DMS 273 treated with DMSO at 0.1 percent for 48 hours (cell line): Measurements from ENCODE around the gene GRHPR.
"Not testable (repeated sequence)": the region's sequence is repeated elsewhere in the genome, so short reads cannot be mapped to it uniquely, and the experiment has no call there.

Source experiments
- DNase-seq: peaks from one replicate; lab custom pipeline; 2025; lab: John Stamatoyannopoulos, UW

GRHPR gene

DNA sequence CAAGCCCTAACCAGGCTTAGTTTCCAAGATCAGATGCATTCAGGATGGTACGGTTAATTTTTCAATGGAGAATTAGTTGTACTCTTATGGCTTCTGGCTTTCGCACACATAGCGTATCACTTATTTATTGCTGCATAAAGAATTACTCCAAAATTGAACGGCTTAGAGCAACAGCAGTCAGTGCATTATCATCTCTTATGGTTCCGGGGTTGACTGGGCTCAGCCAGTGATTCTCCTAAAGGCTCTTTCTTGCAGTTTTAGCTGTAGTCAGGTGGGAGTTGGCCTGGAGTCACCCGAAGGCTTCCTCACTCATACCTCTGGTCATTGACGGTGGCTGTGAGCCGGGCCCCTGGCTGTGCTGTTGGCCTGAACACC lies 595 bp upstream of the GRHPR start:
- no peak for DNase-seq

DNA sequence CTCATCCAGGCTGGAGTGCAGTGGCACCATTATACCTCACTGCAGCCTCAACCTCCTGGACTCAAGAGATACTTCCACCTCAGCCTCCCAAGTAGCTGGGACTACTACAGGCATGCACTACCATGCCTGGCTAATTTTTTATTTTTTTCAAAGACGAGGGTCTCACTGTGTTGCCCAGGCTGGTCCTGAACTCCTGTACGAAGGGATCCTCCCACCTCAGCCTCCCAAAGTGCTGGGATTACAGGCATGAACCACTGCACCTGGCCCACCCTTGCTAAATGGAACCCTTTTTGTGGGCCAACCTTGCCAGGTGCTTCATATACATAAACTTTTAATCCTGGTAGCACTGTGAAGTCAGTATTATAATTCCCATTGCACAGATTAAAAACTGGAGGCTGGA lies 1.0 kb downstream of the GRHPR start:
- DNase-seq = no peak

DNA sequence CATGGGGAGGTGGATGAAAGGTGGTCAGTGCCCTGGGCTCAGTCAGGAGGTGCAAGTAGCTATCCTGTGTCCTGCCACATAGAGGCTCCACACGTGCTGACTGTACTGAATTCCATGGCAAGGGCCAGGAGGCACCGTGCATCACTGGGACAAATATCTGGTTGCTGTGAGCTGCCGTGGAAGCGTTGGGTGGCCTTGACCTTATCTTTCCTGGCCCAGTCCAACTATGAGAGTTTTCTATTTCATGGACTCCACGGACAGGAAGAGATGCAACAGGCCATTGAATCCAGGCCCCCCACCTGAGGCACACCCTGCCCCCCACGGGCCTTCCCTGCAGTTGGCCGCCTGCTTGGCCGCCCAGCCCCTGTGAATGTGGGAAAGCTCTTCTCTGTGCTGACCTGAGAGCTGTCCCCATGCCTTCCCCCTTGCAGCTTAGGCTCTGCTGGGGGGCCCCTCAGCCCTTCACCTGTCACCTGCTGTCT lies 1.7 kb downstream of the GRHPR start:
- DNase-seq = no peak

DNA sequence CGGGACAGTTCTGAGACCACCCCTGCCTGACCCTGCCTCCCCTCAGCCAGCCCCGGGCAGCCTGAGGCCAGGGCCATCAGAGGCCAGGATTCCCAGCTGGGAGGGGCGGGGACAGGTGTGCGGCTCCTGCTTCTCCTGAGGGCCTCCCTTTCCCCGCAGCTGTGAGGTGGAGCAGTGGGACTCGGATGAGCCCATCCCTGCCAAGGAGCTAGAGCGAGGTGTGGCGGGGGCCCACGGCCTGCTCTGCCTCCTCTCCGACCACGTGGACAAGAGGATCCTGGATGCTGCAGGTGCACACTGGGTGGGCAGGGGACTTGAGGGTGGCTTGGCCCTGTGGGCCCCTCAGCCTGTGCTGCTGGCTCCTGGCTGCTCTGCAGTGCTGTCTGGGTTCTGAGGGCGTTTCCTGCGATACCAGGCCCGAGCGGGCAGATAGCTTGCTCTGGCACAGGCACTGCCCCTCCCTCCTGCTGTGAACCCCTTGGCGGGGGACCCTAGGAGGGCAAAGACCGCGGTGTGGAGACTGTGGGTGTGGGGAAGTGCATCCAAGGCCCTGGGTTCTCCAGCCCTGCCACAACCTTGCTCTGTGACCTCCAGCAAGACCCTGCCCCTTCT lies 2.3 kb downstream of the GRHPR start:
- no peak for DNase-seq

DNA sequence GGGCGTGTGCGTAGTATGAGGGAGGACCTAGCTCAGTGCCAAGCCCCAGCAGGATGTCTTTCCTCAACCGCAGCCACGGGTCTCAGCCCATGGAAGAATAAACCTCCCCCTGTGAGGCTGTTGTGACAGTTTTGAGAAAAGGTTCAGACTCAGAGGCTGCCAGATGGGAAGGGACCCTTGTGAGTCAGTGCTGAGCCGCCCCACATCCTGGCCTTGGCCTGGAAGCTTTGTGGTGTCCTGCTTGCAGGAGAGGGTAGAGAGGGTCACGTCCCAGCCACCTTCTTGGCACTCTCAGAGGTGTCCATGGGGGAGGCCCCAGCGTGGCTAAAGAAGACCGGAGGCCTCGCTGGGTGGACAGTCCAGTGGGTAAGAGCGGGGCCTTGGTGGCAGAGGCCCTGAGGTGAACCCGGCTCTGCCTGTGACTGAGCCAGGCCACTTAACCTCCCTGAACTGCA lies 2.8 kb downstream of the GRHPR start:
- DNase-seq = no peak

DNA sequence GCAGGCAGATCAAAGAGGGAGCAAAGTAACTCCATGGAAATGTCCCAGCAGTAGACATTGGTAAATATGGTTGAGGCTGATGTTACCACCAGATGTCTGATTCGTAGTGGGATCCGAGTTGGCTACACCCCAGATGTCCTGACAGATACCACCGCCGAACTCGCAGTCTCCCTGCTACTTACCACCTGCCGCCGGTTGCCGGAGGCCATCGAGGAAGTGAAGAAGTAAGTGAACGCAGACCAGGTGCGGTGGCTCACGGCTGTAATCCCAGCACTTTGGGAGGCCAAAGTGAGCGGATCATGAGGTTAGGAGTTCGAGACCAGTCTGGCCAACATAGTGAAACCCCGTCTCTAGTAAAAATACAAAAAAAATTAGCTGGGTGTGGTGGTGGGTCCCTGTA lies 3.9 kb downstream of the GRHPR start:
- not testable (repeated sequence) for DNase-seq

DNA sequence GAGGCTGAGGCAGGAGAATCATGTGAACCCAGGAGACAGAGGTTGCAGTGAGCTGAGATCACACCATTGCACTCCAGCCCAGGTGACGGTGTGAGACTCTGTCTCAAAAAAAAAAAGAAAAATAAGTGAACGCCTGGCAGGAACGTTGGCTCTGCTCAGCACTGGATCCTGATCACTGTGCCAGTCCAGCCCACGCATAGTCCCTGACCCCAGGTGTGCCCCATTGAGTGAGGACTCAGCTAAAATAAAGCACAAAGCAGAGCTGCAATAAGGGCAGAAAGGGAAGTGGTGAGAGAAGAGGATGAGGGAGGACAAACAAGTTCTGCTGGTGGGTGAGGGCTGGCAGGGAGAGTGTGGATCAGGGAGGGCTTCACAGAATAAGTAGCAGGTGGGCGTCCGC lies 4.3 kb downstream of the GRHPR start:
- DNase-seq = no peak

DNA sequence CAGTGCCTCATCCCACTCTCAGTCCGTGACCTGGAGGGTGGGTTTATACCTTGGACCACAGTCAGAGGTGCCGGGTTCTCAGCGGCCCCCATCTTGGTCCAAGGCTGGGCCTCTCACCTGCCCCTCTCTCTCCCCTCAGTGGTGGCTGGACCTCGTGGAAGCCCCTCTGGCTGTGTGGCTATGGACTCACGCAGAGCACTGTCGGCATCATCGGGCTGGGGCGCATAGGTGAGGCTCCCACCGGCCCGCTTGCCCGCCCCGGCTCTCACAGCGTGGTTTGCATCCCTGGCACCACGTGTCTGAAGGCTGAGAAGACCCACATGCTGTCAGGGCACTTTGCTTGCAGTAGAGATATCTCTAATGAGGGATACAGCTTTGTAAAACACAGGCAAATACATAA lies 5.8 kb downstream of the GRHPR start:
- no peak for DNase-seq

DNA sequence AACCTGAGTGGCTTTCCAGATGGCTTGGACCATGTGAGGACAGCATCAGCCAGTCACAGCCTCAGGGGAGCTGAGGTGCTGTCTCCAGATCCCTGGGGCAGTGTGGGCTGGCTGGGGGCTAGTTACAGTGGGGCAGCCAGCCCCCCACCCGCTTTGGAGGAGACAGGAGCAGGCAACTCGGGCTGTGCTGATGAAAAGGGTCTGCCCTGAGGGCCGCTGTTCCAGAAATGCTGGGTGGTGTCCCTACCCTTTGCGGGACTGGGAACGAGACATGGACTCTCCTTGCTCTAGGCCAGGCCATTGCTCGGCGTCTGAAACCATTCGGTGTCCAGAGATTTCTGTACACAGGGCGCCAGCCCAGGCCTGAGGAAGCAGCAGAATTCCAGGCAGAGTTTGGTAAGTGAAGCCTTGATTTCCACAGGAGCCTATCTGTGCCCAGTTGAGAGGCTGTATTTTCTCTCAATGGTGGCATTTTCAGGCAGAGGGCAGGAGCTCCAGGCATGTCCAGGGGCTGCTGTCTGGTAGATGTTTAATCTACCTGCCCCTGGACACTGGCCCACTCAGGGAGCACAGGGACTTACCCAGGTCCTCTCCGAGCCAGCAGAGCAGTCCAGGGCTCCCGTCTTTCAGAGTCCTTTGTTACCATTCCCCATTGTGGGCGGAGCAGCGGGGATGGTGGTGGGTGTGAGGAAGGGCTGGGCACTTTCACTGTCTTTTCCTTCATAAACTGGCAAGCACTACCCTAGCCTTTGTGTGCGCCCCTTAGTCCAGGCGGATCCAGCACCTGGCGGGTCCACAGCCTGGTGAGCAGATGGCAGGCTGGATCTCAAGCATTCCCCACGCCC lies 7.2 kb downstream of the GRHPR start:
- no peak for DNase-seq

DNA sequence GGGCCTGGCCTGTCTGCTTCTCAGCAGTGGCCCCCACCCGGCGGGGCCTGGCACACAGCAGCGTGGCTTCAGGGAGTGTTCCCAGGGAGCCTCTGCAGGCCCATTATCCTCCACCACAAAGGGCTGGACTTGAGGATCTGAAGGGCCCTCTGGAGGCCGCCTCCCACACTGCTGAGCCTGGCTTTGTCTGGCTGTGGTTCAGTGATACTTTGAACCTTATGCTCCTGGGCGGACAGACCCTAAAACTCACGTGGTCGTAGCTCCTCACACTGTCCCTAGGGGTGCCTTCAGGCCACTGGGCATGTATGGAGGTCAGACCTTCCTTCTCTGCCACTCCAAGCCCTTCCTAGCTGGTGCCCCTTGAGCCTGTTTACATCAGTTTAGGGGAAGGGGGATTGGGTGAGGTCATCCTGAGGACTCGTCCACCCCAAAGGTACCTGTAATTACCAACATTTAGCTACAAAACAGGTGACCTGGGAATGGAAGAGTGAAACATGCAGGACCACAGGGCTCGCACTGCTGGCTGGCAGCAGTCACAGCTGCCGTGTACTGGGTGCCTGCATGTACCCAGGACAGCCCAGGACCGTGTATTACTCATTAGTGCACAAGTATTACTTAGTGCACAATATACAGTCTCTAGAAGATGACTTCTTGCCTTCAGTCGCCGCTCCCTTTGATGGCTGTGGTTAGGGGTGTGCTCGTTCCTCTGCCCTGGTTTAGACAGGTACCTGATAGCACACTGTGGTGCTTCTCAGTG lies 8.5 kb downstream of the GRHPR start:
- no peak for DNase-seq

DNA sequence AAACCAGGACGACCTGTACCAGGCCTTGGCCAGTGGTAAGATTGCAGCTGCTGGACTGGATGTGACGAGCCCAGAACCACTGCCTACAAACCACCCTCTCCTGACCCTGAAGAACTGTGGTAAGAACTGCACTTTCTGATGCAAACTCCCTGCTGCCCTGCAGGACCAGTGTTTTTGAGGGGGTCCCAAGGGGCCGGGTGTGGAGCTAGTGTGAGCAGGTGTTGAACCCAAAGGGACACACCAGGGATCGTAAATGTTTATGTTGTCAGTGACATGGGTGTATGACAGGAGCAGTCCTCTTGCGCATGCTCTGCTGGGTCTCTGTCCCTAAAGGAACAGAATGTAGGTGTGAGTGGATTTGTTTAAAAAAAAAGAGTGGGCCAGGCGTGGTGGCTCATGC lies 9.5 kb downstream of the GRHPR start:
- DNase-seq = no peak

DNA sequence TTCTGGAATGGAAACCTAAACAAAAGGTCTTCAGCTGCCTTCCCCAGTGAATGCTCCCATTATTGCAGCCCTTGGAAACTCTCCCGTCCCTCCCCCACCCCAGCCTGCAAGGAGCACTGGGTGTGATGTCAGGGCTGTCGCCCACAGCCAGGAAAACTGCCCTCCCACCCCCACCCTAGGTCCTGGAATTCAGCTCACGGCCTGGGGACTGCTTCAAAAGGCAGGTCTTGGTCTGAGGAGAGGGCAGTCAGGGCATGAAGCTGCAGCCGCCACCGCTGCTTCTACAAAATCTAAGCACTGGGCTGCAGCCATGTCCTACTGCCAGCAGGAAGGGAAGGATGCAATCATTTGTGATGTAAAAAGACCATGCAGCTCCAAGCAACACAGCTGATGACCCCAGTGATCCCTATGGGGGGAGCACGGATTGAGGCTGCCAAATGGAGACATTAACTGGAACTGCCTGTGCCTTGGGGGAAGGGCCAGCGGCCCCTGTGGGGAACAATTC lies 11.4 kb downstream of the GRHPR start:
- no peak for DNase-seq

DNA sequence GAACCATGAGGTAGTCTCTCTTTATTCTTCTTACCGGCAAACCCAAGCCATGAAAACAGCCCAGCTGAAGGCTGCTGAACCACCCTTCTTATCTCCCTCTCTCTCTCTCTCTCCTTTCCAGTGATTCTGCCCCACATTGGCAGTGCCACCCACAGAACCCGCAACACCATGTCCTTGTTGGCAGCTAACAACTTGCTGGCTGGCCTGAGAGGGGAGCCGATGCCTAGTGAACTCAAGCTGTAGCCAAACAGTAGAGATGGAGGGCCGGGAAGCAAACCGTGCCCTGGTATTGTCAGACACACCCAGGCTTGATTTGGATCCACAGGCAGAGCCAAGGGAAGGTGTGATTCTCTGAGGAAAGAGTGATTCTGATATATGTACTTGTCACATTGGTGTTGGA lies 14.0 kb downstream of the GRHPR start:
- no peak for DNase-seq

DNA sequence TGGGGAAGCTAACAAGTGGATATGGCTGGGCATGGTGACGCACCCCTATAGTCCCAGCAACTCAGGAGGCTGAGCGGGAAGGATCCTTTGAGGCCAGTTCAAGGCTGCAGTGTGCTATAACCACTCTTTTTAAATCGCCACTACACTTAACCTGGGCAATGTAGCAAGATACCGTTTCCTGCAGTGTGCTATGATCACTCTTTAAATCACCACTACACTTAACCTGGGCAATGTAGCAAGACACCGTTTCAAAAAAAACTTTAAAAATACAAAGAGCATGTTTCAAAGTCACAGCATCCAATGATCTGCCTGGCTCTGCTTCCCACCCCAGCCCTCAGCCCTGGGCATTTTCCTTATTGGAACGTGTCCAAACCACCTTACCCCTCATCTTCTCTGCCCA lies 14.5 kb downstream of the GRHPR start:
- no peak for DNase-seq

DNA sequence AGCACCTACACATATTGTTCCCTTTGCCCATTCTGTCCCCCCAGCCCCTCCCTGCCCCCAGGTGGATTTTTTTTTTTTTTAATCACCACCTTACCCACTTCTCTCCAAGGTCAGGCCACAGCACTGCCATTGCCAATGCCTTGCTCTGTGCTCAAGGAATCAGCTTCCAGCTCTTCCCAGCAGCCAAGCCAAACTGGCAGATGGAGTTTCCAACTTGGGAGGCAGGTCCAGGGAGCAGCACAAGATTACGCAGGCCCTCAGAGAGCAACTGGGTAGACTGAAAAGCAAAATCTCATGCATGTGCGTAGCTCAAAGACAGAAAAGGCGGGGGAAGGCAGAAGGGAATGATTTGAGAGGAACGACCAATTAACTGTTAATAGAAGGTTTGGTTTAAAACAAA lies 15.1 kb downstream of the GRHPR start:
- DNase-seq = no peak

DNA sequence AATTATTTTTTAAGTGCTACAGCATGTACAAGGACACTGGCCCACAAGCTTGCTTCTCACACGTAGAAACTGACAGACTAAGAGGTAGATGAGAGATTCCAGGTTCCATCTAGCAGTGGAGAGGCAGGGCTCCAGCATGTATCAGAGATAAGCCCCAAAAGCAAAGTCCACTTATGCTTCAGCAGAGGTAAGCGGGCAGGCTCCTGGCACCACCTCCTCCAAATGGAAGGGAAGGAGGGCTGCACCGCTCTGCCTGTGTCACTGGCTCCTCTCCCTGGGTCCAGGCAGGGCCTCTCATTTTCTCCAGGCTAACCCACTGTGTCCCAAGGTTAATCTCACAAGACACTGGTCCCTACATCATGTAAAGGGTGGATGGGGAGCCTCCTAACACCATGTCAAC lies 15.9 kb downstream of the GRHPR start:
- DNase-seq = no peak

DNA sequence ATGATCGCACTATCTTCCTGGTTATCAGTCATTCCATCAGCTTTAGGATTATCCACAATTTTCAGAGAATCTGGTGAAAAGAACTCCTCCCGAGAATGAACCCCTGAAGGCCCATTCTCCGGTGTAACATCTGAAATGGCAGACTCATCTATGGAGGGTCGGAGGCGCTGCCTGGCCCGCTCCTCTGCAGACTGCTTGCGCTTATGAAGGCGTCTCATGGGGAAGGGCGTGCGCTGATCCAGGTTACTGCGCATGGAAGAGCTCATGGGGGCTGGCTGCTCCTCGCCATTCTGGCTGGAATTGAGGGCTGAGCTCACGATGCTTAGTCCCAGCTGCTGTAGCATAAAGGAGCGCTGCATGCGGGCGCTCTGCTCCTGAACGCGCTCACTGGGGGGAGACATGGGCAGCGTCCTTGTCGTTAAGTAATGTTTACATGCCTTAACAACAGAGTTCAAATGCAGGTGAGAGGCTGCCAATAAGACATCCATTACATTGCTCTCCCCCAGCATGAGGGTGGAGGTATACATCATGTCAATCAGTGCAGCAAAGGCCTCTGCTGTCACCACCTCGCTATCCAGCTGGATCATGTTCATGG lies 19.4 kb downstream of the GRHPR start:
- DNase-seq = no peak

DNA sequence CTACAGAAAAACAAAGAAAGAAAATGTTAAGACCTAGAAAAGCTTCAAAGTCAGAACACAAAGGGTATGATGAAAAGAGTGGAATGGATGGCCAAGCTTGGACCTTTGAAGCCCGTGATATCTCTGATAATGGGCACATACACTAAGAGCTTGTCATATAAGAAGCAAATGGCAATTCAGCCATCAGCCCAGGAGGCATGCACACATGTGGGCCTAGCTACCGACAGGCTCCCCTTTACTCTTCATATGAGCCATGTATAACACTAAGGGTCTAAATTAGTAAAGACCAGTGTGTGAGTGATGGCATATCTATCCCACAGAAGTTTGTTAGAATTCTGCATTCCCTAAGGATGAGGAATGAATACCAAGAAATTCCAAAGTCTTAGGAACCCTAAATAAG lies 20.1 kb downstream of the GRHPR start:
- DNase-seq = no peak

DNA sequence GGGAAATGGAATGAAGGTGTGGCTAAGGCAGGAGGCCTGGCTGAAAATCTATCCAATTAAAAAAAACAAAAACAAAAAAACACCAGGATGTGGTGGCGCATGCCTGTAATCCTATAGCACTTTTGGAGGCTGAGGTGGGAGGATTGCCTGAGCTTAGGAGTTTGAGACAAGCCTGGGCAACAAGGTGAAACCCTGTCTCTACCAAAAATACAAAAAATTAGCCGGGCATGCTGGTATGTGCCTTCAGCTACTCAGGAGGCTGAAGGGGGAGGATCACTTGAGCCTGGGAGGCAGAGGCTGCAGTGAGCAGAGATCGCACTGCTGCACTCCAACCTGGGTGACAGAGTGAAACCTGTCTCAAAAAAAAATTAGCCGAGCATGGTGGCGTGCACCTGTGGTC lies 21.1 kb downstream of the GRHPR start:
- DNase-seq = no peak

DNA sequence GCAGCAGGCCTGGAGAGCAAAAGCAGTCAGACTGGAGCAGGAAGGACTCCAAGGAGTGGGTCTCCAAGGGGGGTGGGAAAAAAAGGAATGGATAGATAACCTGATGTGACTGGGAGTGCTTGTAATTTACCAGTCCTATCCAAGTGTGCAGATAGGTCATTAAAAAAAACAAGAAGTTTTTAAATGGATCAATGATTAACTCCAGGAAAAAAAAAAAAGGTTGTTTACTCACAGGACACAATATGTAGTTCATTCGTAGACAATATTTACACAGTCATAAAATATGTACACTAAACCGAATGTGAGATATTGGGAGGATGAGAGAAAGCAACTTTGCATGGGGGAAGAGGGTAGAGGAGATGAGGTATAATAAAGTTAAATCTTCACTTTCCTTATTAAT lies 22.4 kb downstream of the GRHPR start:
- no peak for DNase-seq

DNA sequence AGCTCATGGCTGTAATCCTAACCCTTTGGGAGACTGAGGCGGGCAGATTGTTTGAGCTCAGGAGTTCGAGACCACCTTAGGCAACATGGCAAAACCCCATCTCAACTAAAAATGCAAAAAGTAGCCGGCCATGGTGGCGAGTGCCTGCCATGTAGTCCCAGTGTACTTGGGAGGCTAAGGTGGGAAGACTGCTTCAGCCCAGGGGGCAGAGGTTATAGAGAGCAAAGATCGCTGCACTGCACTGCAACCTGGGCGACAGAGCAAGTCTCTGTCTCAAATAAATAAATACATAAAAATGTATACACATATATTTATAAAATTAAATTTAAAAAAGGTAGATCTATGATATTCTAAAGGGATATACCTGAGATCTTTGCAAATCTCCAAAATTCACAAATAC lies 23.3 kb downstream of the GRHPR start:
- no peak for DNase-seq

DNA sequence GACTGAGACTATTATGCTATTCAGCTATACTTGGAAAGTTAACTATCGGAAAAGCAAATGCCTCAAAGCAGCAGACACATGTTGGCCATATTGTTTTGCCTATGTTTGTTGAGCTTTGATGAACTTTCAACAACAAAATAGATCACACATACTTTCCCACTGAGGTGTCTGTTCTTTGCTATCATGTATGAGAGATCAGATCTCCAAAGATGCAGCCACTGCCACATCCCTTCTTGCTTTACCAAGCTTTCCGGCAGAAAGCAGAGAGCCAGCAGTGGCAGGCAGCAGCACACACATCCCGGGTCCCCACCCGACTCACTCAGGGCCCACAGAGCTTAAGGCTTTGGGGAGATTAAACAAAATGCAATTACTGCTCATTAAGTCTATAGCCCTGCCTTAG lies 23.9 kb downstream of the GRHPR start:
- no peak for DNase-seq
